H1 (cell line): ENCODE results near the gene PPP1R1B. TPM values are rescaled to one million over a fixed set of nuclear protein-coding genes. Genes with fewer than 3 reads are reported as not detected.

ENCODE experiments used
- CTCF ChIA-PET: fragments of 300-600 bp; sonication (Branson Sonifier 250); formaldehyde crosslinking; loops from one replicate; lab custom pipeline; 2021; ENCODE audit not compliant: partially characterized antibody; lab: Charles Lee
- POLR2A ChIA-PET: fragments of 300-600 bp; sonication (Branson Sonifier 250); formaldehyde crosslinking; loops from one replicate; lab custom pipeline; 2021; ENCODE audit warnings: inconsistent platforms; ENCODE audit not compliant: partially characterized antibody; lab: Charles Lee
- DNase-seq, 2 experiments: peaks; one replicate each; pipeline versions ENCODE4 v3.0.0 to v3.0.0-alpha.2; 2010 to 2022; ENCODE audit warnings: low spot score in 2 of 2, low read depth in 1 of 2, mixed read lengths in 1 of 2
- FAIRE-seq: peaks from 2 replicates; lab custom pipeline; 2011; peaks lifted over from hg19 to GRCh38; lab: Jason Lieb, UNC
- H2AFZ ChIP-seq: 2 replicates; pipeline ENCODE4 v1.8.1; 2012; ENCODE audit warnings: low read length, inconsistent platforms
- H2AK5ac ChIP-seq: 2 replicates; pipeline ENCODE4 v1.6.1; 2013; ENCODE audit warnings: low read depth, low read length
- H2BK120ac ChIP-seq: replicated peaks from 2 replicates; pipeline ENCODE3; 2013; ENCODE audit warnings: low read depth, low read length, inconsistent platforms
- H2BK12ac ChIP-seq: 2 replicates; pipeline ENCODE4 v1.6.1; 2013; ENCODE audit warnings: low read depth, low read length
- H2BK15ac ChIP-seq: 2 replicates; pipeline ENCODE4 v1.6.1; 2013; ENCODE audit warnings: low read length
- H2BK20ac ChIP-seq: 2 replicates; pipeline ENCODE4 v1.6.1; 2013; ENCODE audit warnings: low read length
- H2BK5ac ChIP-seq: 2 replicates; pipeline ENCODE4 v1.6.1; 2013; ENCODE audit warnings: low read depth, low read length
- H3K14ac ChIP-seq: 2 replicates; pipeline ENCODE4 v1.6.1; 2013; ENCODE audit warnings: inconsistent platforms; ENCODE audit not compliant: insufficient read length
- H3K18ac ChIP-seq: 2 replicates; pipeline ENCODE4 v1.6.1; 2013; ENCODE audit warnings: low read length; ENCODE audit errors: extremely low read depth
- H3K23ac ChIP-seq: 2 replicates; pipeline ENCODE4 v1.6.1; 2013; ENCODE audit warnings: inconsistent platforms; ENCODE audit not compliant: insufficient read length
- H3K23me2 ChIP-seq: 2 replicates; pipeline ENCODE4 v1.6.1; 2013; ENCODE audit warnings: low read depth, low read length
- H3K27ac ChIP-seq: 2 replicates; pipeline ENCODE4 v1.6.1; 2011; ENCODE audit warnings: low read depth, low read length, inconsistent platforms
- H3K27me3 ChIP-seq, 4 experiments: replicated peaks in 1 of 4; 1 replicate in 1 of 4; 2 replicates in 3 of 4; pipeline versions ENCODE4 v1.6.1 to v1.8.1; 2011 to 2013; ENCODE audit warnings: low read length in 3 of 4, mild to moderate bottlenecking in 3 of 4, inconsistent platforms in 2 of 4, mixed read lengths in 2 of 4, moderate library complexity in 1 of 4; ENCODE audit not compliant: control insufficient read depth in 3 of 4, insufficient read depth in 3 of 4; ENCODE audit errors: extremely low read depth in 1 of 4
- H3K36me3 ChIP-seq, 4 experiments: 2 replicates each; pipeline versions ENCODE4 v1.6.1 to v1.8.1; 2011 to 2013; ENCODE audit warnings: mild to moderate bottlenecking in 4 of 4, low read length in 3 of 4, moderate library complexity in 2 of 4, control low read depth in 1 of 4, inconsistent platforms in 1 of 4; ENCODE audit not compliant: insufficient read depth in 4 of 4, control insufficient read depth in 2 of 4
- H3K4ac ChIP-seq: replicated peaks from 2 replicates; pipeline ENCODE3; 2013; ENCODE audit warnings: low read length, low read depth, mixed read lengths, inconsistent platforms; ENCODE audit not compliant: insufficient read length
- H3K4me1 ChIP-seq, 4 experiments: replicated peaks in 1 of 4; 1 replicate in 1 of 4; 2 replicates in 3 of 4; pipeline versions ENCODE4 v1.6.1 to v1.8.1; 2011 to 2013; ENCODE audit warnings: low read length in 3 of 4, inconsistent platforms in 2 of 4, mixed read lengths in 1 of 4; ENCODE audit not compliant: insufficient read depth in 4 of 4, control insufficient read depth in 3 of 4
- H3K4me2 ChIP-seq, 2 experiments: 2 replicates each; pipeline versions ENCODE4 v1.6.1 to v1.8.1; 2011 to 2013; ENCODE audit warnings: low read depth in 2 of 2, low read length in 2 of 2, control low read depth in 1 of 2, inconsistent platforms in 1 of 2, mild to moderate bottlenecking in 1 of 2; ENCODE audit not compliant: insufficient read depth in 1 of 2
- H3K4me3 ChIP-seq, 4 experiments: fragments of 200-600, 300-600 bp in 1 of 4; sonication (generic), shearing (Covaris generic), sonication (Bioruptor Twin) in 1 of 4; 2 replicates each; pipeline versions ENCODE4 v1.5.1 to v1.8.1; 2011 to 2016; ENCODE audit warnings: low read length in 4 of 4, low read depth in 3 of 4, control low read depth in 2 of 4, inconsistent platforms in 2 of 4, mild to moderate bottlenecking in 2 of 4, mixed read lengths in 1 of 4, moderate library complexity in 1 of 4; ENCODE audit not compliant: insufficient read depth in 2 of 4; ENCODE audit errors: extremely low read depth in 1 of 4
- H3K56ac ChIP-seq: replicated peaks from 2 replicates; pipeline ENCODE3; 2013; ENCODE audit warnings: low read depth, mild to moderate bottlenecking, mixed read lengths, low read length, inconsistent platforms; ENCODE audit not compliant: insufficient read length
- H3K79me1 ChIP-seq: 2 replicates; pipeline ENCODE4 v1.6.1; 2013; ENCODE audit warnings: low read depth, low read length, control low read depth
- H3K79me2 ChIP-seq, 2 experiments: 2 replicates each; pipeline versions ENCODE4 v1.6.1 to v1.8.1; 2012 to 2013; ENCODE audit warnings: low read length in 2 of 2, mild to moderate bottlenecking in 2 of 2, inconsistent platforms in 1 of 2; ENCODE audit not compliant: insufficient read depth in 2 of 2, control insufficient read depth in 1 of 2
- H3K9ac ChIP-seq, 4 experiments: replicated peaks in 1 of 4; 1 replicate in 1 of 4; 2 replicates in 3 of 4; pipeline versions ENCODE4 v1.6.1 to v1.8.1; 2011 to 2013; ENCODE audit warnings: low read depth in 3 of 4, low read length in 3 of 4, control low read depth in 2 of 4, mild to moderate bottlenecking in 2 of 4, moderate library complexity in 2 of 4, inconsistent platforms in 1 of 4; ENCODE audit errors: extremely low read depth in 1 of 4
- H3K9me3 ChIP-seq, 2 experiments: 2 replicates each; pipeline versions ENCODE4 v1.6.1 to v1.8.1; 2012 to 2013; ENCODE audit warnings: mild to moderate bottlenecking in 2 of 2, moderate library complexity in 2 of 2, control low read depth in 1 of 2, inconsistent platforms in 1 of 2, low read depth in 1 of 2, low read length in 1 of 2, mixed read lengths in 1 of 2; ENCODE audit not compliant: insufficient read depth in 2 of 2
- H4K20me1 ChIP-seq, 2 experiments: replicated peaks in 1 of 2; 2 replicates each; pipeline versions ENCODE3 to v1.8.1; 2011 to 2013; ENCODE audit warnings: inconsistent platforms in 2 of 2, low read length in 2 of 2, mild to moderate bottlenecking in 1 of 2; ENCODE audit not compliant: insufficient read depth in 2 of 2, control insufficient read depth in 1 of 2
- H4K5ac ChIP-seq: 2 replicates; pipeline ENCODE4 v1.6.1; 2013; ENCODE audit warnings: low read length, low read depth, mixed read lengths, inconsistent platforms; ENCODE audit not compliant: insufficient read length
- H4K8ac ChIP-seq: 2 replicates; pipeline ENCODE4 v1.8.0; 2013; ENCODE audit warnings: mild to moderate bottlenecking, moderate library complexity, low read length, inconsistent platforms; ENCODE audit not compliant: insufficient read depth; ENCODE audit errors: extremely low read depth
- H4K91ac ChIP-seq: replicated peaks from 2 replicates; pipeline ENCODE3; 2013; ENCODE audit warnings: low read length, mixed read lengths, inconsistent platforms; ENCODE audit not compliant: insufficient read length
- BCL11A ChIP-seq, 2 experiments: IDR thresholded peaks; one replicate each; pipeline ENCODE4 v1.6.1; 2011; ENCODE audit warnings: low read depth in 2 of 2, low read length in 2 of 2, mild to moderate bottlenecking in 2 of 2
- BRCA1 ChIP-seq: IDR thresholded peaks from 2 replicates; pipeline ENCODE4 v1.6.1; 2012; ENCODE audit warnings: low read depth, low read length, improper control_type of control experiment
- CHD2 ChIP-seq: IDR thresholded peaks from 2 replicates; pipeline ENCODE4 v1.6.1; 2012; ENCODE audit warnings: low read length, improper control_type of control experiment
- E2F6 ChIP-seq: IDR thresholded peaks from 2 replicates; pipeline ENCODE4 v1.6.1; 2012; ENCODE audit warnings: inconsistent platforms
- EZH2 ChIP-seq: fragments of 200-600 bp; sonication (generic); IDR thresholded peaks from 2 replicates; pipeline ENCODE4 v1.7.1; 2012; ENCODE audit warnings: low read depth, mild to moderate bottlenecking, moderate library complexity, low read length, inconsistent platforms; ENCODE audit not compliant: severe bottlenecking
- GABPA ChIP-seq: IDR thresholded peaks from 2 replicates; pipeline ENCODE4 v1.6.1; 2011; ENCODE audit warnings: mild to moderate bottlenecking, low read length, moderate library complexity, borderline replicate concordance; ENCODE audit not compliant: insufficient read depth
- KDM4A ChIP-seq: IDR thresholded peaks from one replicate; pipeline ENCODE4 v1.7.1; 2012; ENCODE audit warnings: low read depth, mild to moderate bottlenecking, moderate library complexity, low read length, inconsistent platforms; ENCODE audit not compliant: severe bottlenecking
- PHF8 ChIP-seq: fragments of 200-600 bp; sonication (generic); conservative IDR thresholded peaks from 2 replicates; pipeline ENCODE4 v1.7.1; 2012; ENCODE audit warnings: low read depth, mild to moderate bottlenecking, inconsistent platforms, low read length, moderate library complexity
- SIN3A ChIP-seq, 2 experiments: IDR thresholded peaks in 1 of 2; conservative IDR thresholded peaks in 1 of 2; 2 replicates each; pipeline ENCODE4 v1.6.1; 2011 to 2012; ENCODE audit warnings: low read length in 2 of 2, improper control_type of control experiment in 1 of 2, low read depth in 1 of 2, mild to moderate bottlenecking in 1 of 2
- TAF1 ChIP-seq: IDR thresholded peaks from 2 replicates; pipeline ENCODE4 v1.6.1; 2011; ENCODE audit warnings: mild to moderate bottlenecking, low read depth, low read length
- WGBS, 2 experiments: shearing (Covaris generic) in 1 of 2; methylation state at CpG; one replicate each; pipeline versions ENCODE4 v1.1.6 to v1.1.7; 2013 to 2015; ENCODE audit warnings: low lambda C conversion rate in 2 of 2, mixed read lengths in 2 of 2, inconsistent platforms in 1 of 2, low coverage in 1 of 2, missing lambda C conversion rate in 1 of 2; ENCODE audit not compliant: insufficient replicate concordance in 2 of 2, insufficient coverage in 1 of 2, insufficient read length in 1 of 2; ENCODE audit errors: extremely low coverage in 1 of 2, missing lambda C conversion rate in 1 of 2; 5-methylcytosine and 5-hydroxymethylcytosine counted together
- polyA plus RNA-seq, 7 experiments: library from polyadenylated mRNA; depleted of rRNA in 3 of 7; stranded (reverse) in 5 of 7; unstranded in 2 of 7; fragments of >200 nt in 5 of 7; fragments of 200-250 nt in 2 of 7; gene quantifications; 1 replicate in 5 of 7; 2 replicates in 1 of 7; 4 replicates in 1 of 7; pipeline versions ENCODE4 v1.2.1 to v1.2.3, GENCODE V29; 2011 to 2013; ENCODE audit warnings: missing spikeins in 2 of 7, mixed read lengths in 2 of 7
- total RNA-seq: library from RNA; stranded (reverse); fragmentation: NEBNext Ultra II Directional; extraction: Animal tissue kit (Norgen Biotek cat#: 25700); gene quantifications from 2 replicates; pipeline ENCODE4 v1.2.1, GENCODE V29; 2021

The PPP1R1B gene
- total and polyA plus RNA-seq, 2 of the 8 experiments (the other 6 are each of a cell fraction or from before 2014, with no cell fraction given), result 10.7 to 22.3 TPM

DNA sequence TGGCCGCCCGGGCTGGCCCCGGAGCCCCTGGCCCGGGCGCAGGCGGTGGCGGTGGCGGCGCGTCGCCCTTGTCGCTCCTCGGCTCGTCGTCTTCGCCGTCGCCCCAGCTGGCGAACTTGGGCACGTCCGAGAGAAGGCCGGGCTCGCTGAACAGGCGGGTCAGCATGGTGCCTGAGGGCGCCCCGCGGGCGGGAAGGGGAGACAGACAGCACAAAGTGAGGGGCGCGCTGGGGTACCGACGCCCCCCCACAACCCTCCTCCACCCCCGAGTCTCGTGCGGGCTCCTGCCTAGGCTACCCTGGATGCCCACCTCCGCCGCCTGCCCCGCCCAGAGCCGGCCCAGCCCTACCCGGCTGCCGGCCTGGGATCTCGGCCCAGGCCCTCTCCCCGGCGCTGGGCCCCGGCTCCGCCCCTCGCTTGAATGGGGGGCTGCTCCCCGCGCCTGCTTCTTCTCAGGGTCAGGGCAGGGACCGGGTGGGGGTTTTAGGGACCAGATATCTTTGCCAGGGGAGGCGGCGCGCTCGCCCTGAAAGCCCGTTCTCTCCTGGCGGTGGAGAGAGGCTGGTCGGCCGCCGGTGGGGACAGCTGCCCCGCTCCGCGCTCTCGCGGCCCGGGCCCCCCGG is 20.2 kb upstream of the PPP1R1B start:
- H3K9me3 ChIP-seq, result no peaks in the 10 kb centered on the region
- peak overlapping the region; percentile 90 for H3K4me2 ChIP-seq
- no peak overlapping the region; the same call in 1 of the 2 replicates for H2BK20ac ChIP-seq
- H2BK15ac ChIP-seq, result 0 out of 2 replicates have a peak overlapping the region, but pooled peaks have one; percentile 40
- peak overlapping the region; percentile 48 for H3K56ac ChIP-seq
- no peaks in the 10 kb centered on the region for H3K79me1 ChIP-seq
- no peak overlapping the region for H3K27ac ChIP-seq
- no peak overlapping the region for H3K23ac ChIP-seq
- no peak overlapping the region for H3K14ac ChIP-seq
- H2BK12ac ChIP-seq, result no peak overlapping the region; the same call in 1 of the 2 replicates
- H4K5ac ChIP-seq, result no peak overlapping the region
- H3K36me3 ChIP-seq, result no peaks in the 10 kb centered on the region
- ChIA-PET POLR2A (interaction anchor here (1.3 to 2.7 kb wide), 7 partner anchors 8 to 55 kb away, joined by 3 to 15 read pairs (median 6); no protein-coding TSS in a partner anchor), CTCF (interaction anchor here (0.6 to 10.7 kb wide), 13 partner anchors 8 to 717 kb away, joined by 3 to 140 read pairs (median 3); partner anchors contain the start of genes ERBB2 and PPP1R1B)
- no peak overlapping the region for H2BK120ac ChIP-seq
- peak overlapping the region; percentile 71; the same call in 1 of the 2 replicates for H2BK5ac ChIP-seq
- peaks cover 5 to 43% (median 22%) of the 10 kb centered on the region in 4 experiments for H3K4me1 ChIP-seq
- H3K4ac ChIP-seq, result no peak overlapping the region
- no peaks in the 10 kb centered on the region for H3K79me2 ChIP-seq
- H3K18ac ChIP-seq, result no peak overlapping the region; the same call in 1 of the 2 replicates
- peak overlapping the region; percentile 12 to 59 (median 34) for H3K4me3 ChIP-seq
- no peak overlapping the region for H2AK5ac ChIP-seq
- no peak overlapping the region; the same call in none of the 2 replicates for H4K8ac ChIP-seq
- 0% methylated on average over 3 of the region's 66 CpGs; no CpG with 5 or more reads in 1 of the 2 experiments for WGBS, 2 experiments
- H4K91ac ChIP-seq, result peak overlapping the region; percentile 77
- DNase-seq (peak in 1 of 2 experiments; percentile 81), FAIRE-seq (no peak)
- no peak overlapping the region for H2AFZ ChIP-seq
- H3K23me2 ChIP-seq, result peaks cover 14% of the 10 kb centered on the region; the same call in 1 of the 2 replicates
- no peak overlapping the region for H3K9ac ChIP-seq
- H4K20me1 ChIP-seq, result peaks cover 0 to 11% of the 10 kb centered on the region in 2 experiments
- H3K27me3 ChIP-seq, result peaks cover 70 to 95% (median 88%) of the 10 kb centered on the region in 4 experiments
- TF ChIP-seq BCL11A (IDR thresholded peaks at IDR 0.05; ENCODE audit: low read depth in 2 of 2, low read length in 2 of 2) (no peak), SIN3A (conservative IDR thresholded peaks at IDR 0.05 in 1 of 2, IDR thresholded peaks at IDR 0.05 in 1 of 2; ENCODE audit: low read depth in 1 of 2, low read length in 2 of 2) (no peak), E2F6 (no peak), PHF8 (no peak), KDM4A (peak; percentile 54), GABPA (no peak), BRCA1 (no peak), TAF1 (no peak), CHD2 (no peak), EZH2 (peak; percentile 83)
